Effector memory CD8-positive, alpha-beta T cell (primary cell): Measurements from ENCODE around the gene WFS1.

Experiments
- ATAC-seq: fragments of 150-1000 bp; cut with Tn5 transposase; replicated peaks from 2 replicates; pipeline ENCODE4 v1.10.0; 2021; ENCODE audit warnings: mild to moderate bottlenecking, moderate library complexity
- DNase-seq, 3 experiments: peaks; one replicate each; pipeline ENCODE4 v3.0.0; 2021
- H3K27ac Mint-ChIP-seq, 2 donors: one replicate each; pipeline ENCODE4 v1.8.0; 2022; ENCODE audit warnings: mild to moderate bottlenecking in 2 of 2, mixed read lengths in 2 of 2, moderate library complexity in 2 of 2
- H3K27me3 Mint-ChIP-seq, 2 donors: one replicate each; pipeline ENCODE4 v1.8.0; 2022; ENCODE audit warnings: mixed read lengths in 2 of 2
- H3K36me3 Mint-ChIP-seq: one replicate; pipeline ENCODE4 v1.8.0; 2022; ENCODE audit warnings: mild to moderate bottlenecking, moderate library complexity, mixed read lengths; ENCODE audit not compliant: insufficient read depth
- H3K4me1 Mint-ChIP-seq, 2 donors: one replicate each; pipeline ENCODE4 v1.8.0; 2022; ENCODE audit warnings: low read depth in 2 of 2, mixed read lengths in 2 of 2
- H3K4me3 Mint-ChIP-seq, 2 donors: one replicate each; pipeline ENCODE4 v1.8.0; 2022; ENCODE audit warnings: mild to moderate bottlenecking in 2 of 2, mixed read lengths in 2 of 2, moderate library complexity in 2 of 2
- H3K9me3 Mint-ChIP-seq, 2 donors: one replicate each; pipeline ENCODE4 v1.8.0; 2022; ENCODE audit warnings: mixed read lengths in 2 of 2

The WFS1 gene

DNA sequence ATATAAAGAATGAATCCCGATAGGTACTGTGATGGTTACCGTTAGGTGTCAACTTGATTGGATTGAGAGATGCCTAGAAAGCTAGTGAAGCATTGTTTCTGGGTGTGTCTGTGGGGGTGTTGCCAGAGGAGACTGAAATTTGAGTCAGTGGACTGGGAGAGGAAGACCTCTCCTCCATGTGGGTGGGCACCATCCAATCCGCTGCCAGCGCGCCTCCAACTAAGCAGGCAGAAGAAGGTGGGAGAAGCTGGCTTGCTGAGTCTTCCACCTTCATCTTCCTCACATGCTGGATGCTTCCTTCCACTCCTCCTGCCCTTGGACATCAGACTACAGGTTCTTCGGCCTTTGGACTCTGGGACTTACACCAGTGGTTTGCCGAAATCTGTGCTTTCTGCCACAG, 40.1 kb downstream of the WFS1 start:
- Mint-ChIP-seq H3K4me1 (peaks cover 2 to 5% of the 10 kb centered on the region in 2 donors), H3K4me3 (peak overlapping the region; percentile 46 to 53), H3K9me3 (no peaks in the 10 kb centered on the region), H3K27me3 (peaks cover 60 to 93% of the 10 kb centered on the region in 2 donors), H3K27ac (no peak overlapping the region), H3K36me3 (peaks cover 7% of the 10 kb centered on the region)
- ATAC-seq, result no peak
- DNase-seq, result no peak

DNA sequence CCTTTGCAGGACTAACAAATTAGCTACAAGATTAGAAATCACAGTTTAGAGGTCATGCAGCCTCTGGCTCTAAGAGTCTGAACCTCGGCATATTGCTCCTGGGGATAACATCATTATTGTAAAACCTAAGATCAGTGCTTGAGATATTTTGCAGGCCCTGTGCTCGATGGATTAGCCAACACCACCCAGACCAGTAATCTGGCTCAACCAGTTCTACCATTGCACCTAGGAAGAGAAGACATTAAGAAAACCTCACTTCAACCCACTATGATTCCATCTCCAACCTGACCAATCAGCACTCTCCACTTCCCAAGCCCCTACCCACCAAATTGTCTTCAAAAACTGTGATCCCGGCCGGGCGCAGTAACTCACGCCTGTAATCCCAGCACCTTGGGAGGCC, 43.6 kb downstream of the WFS1 start:
- Mint-ChIP-seq H3K4me3 (no peak overlapping the region), H3K27ac (no peak overlapping the region), H3K9me3 (no peaks in the 10 kb centered on the region), H3K36me3 (peaks cover 6% of the 10 kb centered on the region), H3K4me1 (peaks cover 2 to 5% of the 10 kb centered on the region in 2 donors), H3K27me3 (peaks cover 64 to 90% of the 10 kb centered on the region in 2 donors)
- ATAC-seq, result no peak
- DNase-seq, result no peak

DNA sequence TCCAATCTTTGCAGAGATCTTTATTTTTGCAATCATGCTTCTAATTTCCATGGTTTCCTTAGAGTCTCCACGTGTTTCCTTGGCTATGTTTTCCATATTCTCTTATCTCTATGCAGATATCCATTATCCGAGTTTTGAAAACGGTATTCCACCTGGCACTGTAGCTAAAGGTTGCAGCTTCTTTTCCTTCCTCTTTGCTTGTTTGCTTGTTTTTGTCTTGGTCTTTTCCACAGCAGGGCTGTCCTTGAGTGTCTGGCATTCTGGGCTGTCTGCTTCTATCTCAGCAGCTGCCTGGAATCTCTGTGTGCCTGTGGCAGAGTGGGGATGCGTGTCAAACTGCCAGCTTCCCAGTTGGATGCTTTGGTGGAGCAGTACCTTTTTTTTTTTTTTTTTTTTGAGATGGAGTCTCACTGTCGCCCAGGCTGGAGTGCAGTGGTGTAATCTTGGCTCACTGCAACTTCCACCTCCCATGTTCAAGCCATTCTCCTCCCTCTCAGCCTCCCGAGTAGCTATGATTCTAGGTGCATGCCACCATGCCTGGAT, 46.9 kb downstream of the WFS1 start:
- Mint-ChIP-seq H3K4me3 (no peak overlapping the region), H3K9me3 (no peaks in the 10 kb centered on the region), H3K27me3 (peaks cover 52 to 86% of the 10 kb centered on the region in 2 donors), H3K27ac (no peak overlapping the region), H3K4me1 (no peaks in the 10 kb centered on the region), H3K36me3 (no peaks in the 10 kb centered on the region)
- ATAC-seq (no peak), DNase-seq (no peak)

DNA sequence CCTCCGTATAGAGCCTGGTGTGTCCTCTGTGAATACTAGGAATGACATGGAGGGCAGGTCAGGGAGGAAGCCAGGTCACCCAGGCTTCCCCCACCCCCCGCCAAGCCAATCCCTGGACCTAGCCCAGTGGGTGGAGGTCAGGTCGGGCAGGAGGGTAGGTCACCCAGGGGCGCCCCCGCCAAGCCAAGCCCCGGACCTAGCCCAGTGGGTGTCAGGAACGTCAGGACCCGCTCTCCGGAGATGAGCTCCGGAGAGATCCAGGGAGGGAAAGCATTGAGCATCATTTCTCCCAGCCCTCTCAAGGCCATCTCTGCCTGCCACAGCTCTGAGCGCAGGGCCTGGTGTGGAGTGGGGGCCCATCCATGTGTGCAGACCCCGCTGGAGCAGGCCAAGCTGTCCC, 48.6 kb downstream of the WFS1 start:
- no peak overlapping the region for H3K4me3 Mint-ChIP-seq
- no peak overlapping the region for H3K27ac Mint-ChIP-seq
- peaks cover 4% of the 10 kb centered on the region for H3K36me3 Mint-ChIP-seq
- H3K27me3 Mint-ChIP-seq, result peaks cover 53 to 86% of the 10 kb centered on the region in 2 donors
- no peak for ATAC-seq
- H3K4me1 Mint-ChIP-seq, result no peaks in the 10 kb centered on the region
- no peak for DNase-seq
- no peaks in the 10 kb centered on the region for H3K9me3 Mint-ChIP-seq

DNA sequence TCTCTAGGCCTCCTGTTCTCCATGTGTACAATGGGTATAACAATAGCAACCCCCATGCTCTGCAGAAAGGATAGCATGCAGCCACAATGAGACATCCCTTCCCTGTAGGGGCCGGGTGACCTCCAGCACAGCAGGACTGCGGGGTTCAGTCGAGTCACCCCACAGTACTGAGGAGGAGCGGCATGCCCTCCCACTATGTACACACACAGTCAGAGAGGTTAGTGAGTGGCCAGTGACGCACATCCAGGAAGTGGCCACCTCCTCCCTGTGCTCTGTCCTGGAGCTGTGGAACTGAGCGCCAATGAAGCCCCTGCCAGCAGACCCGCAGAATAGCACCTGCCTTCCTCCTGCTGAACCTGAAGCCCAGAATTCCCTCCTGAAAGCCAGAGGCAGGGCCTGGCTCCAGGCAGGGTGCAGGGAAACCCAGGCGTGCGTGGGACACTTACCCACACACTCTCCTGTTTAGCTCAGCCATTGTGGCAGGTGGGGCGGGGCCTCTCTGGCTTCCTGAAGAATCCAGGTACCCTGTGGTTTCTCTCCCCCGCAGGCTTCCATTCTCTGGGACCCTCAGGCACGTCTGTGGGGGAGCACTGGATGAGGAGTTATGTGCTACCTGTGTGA, 50.0 kb downstream of the WFS1 start:
- ATAC-seq, result no peak
- H3K4me3 Mint-ChIP-seq, result no peak overlapping the region

DNA sequence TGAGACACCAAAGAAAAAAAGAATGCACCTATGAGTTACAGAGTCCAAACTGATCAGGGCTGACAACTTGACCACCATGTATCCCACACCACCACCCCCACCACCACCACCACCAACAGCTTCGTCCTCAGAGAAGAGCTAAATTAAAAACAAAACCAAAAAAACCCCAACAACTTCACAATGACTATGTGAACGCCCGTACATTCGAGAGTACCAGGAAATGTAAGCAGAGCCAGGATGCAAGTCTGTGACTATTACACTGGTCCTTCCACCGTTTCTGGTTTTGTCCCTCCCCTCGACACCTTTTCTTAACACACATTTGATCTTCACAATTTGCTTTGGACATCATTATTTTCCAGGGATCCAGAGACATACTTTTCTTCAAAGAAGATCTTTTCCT, 51.0 kb downstream of the WFS1 start:
- Mint-ChIP-seq H3K4me1 (no peaks in the 10 kb centered on the region), H3K27ac (no peak overlapping the region), H3K36me3 (peaks cover 4% of the 10 kb centered on the region), H3K27me3 (peaks cover 45 to 86% of the 10 kb centered on the region in 2 donors), H3K9me3 (no peaks in the 10 kb centered on the region), H3K4me3 (no peak overlapping the region)
- DNase-seq (no peak), ATAC-seq (no peak)

More for the DNA sequence above, 50.0 kb downstream of the WFS1 start:
- Mint-ChIP-seq H3K27ac (no peak overlapping the region), H3K27me3 (peaks cover 45 to 86% of the 10 kb centered on the region in 2 donors), H3K36me3 (peaks cover 4% of the 10 kb centered on the region), H3K9me3 (no peaks in the 10 kb centered on the region), H3K4me1 (no peaks in the 10 kb centered on the region)
- DNase-seq, result no peak

DNA sequence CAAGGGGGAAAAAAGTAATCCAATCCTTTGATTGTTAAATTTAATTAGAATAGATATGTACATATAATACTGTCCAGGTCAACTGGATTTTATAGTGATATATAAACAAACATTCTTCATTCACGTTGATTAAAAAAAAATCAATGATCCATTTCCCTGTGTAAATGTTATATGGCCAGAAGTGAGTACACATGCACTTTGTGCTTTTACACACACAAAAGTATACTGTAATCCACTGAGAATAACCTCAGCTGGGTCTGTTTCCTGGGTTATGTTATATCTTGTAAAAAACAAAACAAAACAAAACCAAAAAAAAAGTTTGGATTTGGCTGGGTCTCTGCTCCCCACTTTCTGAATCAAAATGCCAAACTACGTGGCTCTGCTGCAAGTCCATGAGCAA, 51.7 kb downstream of the WFS1 start:
- Mint-ChIP-seq H3K27me3 (peaks cover 48 to 87% of the 10 kb centered on the region in 2 donors), H3K27ac (no peak overlapping the region), H3K4me1 (no peaks in the 10 kb centered on the region), H3K4me3 (no peak overlapping the region), H3K9me3 (no peaks in the 10 kb centered on the region), H3K36me3 (peaks cover 4% of the 10 kb centered on the region)
- DNase-seq (no peak), ATAC-seq (no peak)

DNA sequence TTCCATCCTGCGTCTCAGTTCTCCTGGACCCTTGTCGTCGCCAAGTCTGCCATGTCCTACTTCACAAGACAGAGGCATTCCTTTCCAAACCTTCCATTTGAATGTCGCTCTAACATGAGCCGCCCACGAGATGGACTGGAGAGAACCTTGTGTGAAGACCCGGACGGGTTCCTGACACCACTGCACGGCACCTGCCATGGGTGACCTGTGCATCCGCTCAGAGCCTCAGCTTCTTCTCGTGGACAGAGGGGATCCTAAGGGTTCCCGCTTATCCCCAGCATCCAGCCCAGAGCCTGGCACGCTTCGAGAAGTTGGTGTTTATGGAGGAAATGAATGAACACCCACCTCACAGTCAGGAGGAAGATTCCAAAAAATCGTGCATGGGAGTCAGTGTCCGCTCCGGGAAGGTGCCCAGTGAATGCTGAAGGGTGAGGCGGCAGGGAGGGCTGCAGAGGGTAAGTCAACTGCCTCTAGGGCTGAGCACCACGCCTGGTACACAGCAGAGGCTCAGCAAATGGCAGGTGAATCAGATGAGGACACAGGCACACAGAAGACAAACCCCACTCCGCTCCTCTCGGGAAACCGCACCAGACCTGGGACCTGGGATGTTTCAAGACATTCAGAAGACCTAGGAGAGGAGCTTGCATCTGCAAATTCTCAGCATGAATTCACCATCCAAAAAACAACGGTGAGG, 52.6 kb downstream of the WFS1 start:
- no peak for DNase-seq

DNA sequence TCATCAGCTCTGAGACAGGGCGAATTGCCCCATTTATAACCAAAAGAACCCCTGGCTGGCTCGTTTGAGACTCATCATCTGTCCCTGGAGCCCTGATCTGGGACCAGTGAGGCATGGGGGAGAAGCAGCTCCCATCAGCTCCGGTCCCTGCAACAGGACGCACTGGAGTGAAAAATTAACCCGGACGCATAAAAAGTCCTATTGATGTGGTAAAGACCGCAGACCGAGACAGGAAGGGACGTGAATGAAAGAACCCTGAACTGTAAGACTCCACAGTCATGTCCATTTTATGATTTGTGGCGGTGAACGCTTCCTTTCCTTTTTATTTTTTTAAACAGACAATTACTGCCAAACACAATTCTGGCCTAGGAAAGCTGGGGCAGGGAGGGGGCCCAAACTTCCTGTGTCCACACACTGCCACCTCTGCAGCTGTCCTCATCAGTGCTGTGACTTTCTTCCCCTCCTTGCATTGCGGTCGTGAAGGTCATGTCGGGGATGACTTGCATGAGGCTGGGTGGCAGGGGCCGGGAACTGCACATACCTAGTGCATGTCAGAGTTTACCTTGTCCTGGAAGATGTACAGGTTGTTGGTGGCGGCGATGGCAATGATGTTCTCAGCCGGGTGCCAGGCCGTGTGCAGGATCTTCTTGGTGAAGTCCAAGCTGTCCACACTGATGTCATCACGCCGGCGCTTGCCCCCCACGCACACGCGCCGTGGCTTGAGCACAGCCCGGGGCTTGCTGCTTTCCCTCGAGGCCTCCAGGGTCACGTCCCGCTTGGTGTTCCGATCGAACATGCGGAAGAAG, 53.3 kb downstream of the WFS1 start:
- H3K27ac Mint-ChIP-seq, result no peak overlapping the region
- H3K9me3 Mint-ChIP-seq, result no peaks in the 10 kb centered on the region
- DNase-seq (no peak), ATAC-seq (no peak)
- H3K4me3 Mint-ChIP-seq, result no peak overlapping the region
- peaks cover 40 to 82% of the 10 kb centered on the region in 2 donors for H3K27me3 Mint-ChIP-seq
- peaks cover 0 to 2% of the 10 kb centered on the region in 2 donors for H3K4me1 Mint-ChIP-seq
- H3K36me3 Mint-ChIP-seq, result peaks cover 4% of the 10 kb centered on the region

More for the DNA sequence above, 52.6 kb downstream of the WFS1 start:
- peaks cover 43 to 83% of the 10 kb centered on the region in 2 donors for H3K27me3 Mint-ChIP-seq
- no peaks in the 10 kb centered on the region for H3K4me1 Mint-ChIP-seq
- no peak for ATAC-seq
- peaks cover 4% of the 10 kb centered on the region for H3K36me3 Mint-ChIP-seq
- H3K9me3 Mint-ChIP-seq, result no peaks in the 10 kb centered on the region
- no peak overlapping the region for H3K4me3 Mint-ChIP-seq
- no peak overlapping the region for H3K27ac Mint-ChIP-seq

DNA sequence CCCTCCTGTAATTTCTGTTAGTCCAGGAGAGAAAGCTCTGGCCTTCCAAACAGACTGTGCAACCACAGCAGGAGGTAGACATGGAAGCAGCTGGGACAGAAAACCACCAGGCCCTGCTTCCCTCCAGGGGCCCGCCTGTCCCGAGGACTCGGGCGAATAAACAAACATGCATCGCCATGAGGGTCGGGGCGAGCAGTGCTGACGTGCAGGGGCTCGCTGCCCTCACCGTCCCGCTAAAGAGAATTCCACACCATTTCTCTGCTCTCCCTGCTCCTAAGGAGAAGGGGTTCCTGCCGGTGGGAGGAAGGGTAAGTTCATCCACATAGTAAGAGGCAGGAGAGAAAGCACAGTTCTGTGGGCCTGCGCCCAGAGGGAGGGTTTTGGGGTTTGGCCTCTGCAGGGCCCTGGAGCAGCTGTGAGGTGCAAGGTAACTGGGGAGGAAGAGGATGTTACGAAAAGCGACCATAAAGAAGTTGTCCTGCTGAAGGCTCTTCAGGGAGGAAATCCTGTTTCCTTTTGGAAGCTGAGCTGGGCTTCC, 54.9 kb downstream of the WFS1 start:
- H3K4me1 Mint-ChIP-seq, result peaks cover 0 to 3% of the 10 kb centered on the region in 2 donors
- H3K27me3 Mint-ChIP-seq, result peaks cover 32 to 76% of the 10 kb centered on the region in 2 donors
- no peak overlapping the region for H3K27ac Mint-ChIP-seq
- no peak overlapping the region for H3K4me3 Mint-ChIP-seq
- no peak for ATAC-seq
- no peak for DNase-seq
- no peaks in the 10 kb centered on the region for H3K9me3 Mint-ChIP-seq
- peaks cover 4% of the 10 kb centered on the region for H3K36me3 Mint-ChIP-seq

DNA sequence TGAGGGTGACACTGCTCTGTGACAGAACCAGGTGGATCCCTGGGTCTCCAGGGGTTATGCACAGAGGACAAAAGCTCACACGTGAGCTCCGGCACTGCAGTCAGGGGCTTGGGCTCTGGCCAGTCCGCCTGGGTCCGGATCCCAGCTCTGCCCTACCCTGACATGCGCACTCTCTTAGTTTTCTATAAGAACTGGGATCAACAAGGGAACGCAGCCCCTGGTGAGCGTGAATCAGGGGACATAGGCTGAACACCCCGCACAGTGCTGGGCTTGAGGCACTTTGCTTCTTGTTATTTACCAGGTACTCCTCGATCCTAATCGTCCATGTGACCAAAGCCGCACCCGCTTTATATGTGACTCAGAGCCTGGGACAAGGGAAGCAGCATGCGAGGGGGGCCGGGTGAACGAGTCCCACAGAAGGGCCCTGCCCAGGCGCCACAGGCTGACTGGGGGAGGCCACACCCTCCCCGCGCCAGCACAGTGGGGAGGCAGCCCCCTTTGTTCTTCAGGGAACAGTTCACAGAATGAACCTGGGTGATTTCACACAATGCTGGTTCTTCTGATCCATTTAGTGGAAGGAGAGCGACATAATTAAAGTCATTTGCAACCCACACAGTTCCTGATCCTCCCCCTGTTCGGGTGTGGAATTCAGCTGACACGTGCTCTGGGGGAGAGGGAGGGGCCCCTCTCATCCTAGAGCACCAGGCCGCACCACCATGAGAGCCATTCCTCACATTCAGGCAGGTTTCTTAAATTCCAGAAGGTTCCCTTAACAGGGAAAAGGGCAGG, 55.5 kb downstream of the WFS1 start:
- ATAC-seq (no peak), DNase-seq (no peak)
- Mint-ChIP-seq H3K4me1 (peaks cover 0 to 3% of the 10 kb centered on the region in 2 donors), H3K36me3 (peaks cover 4% of the 10 kb centered on the region), H3K27ac (no peak overlapping the region), H3K9me3 (no peaks in the 10 kb centered on the region), H3K4me3 (no peak overlapping the region), H3K27me3 (peaks cover 31 to 69% of the 10 kb centered on the region in 2 donors)

DNA sequence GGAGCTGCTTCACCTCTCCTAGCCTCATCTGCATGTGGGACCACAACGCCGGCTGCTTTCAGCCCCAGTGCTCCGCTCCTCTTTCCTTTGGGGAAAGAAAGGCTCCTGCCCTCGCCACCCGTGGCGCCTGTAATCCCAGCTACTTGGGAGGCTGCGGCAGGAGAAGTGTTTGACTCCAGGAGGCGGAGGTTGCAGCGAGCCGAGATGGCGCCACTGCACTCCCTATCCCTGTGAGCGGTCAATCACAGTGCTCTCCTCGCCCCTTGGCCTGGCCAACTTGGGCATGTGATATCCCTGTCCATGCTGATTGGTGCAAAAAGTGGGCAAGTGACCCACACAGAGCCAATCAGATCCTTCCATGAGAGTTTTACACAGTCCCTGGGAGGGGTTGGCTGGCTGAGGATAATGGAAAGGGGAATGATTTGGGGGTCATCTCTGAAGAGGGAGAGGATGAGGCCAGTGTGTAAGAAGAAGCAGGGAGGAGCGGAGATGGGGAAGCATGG, 56.2 kb downstream of the WFS1 start:
- Mint-ChIP-seq H3K4me3 (no peak overlapping the region), H3K27me3 (peaks cover 31 to 65% of the 10 kb centered on the region in 2 donors), H3K9me3 (no peaks in the 10 kb centered on the region), H3K36me3 (peaks cover 4% of the 10 kb centered on the region), H3K4me1 (peaks cover 0 to 3% of the 10 kb centered on the region in 2 donors), H3K27ac (no peak overlapping the region)
- ATAC-seq (no peak), DNase-seq (no peak)
